ENCODE results near the gene SIVA1. TPM values are rescaled to one million over a fixed set of nuclear protein-coding genes. Genes with fewer than 3 reads are reported as not detected.

SIVA1 gene
- 98.6 and 116 TPM in 2 replicates for total RNA-seq
- long read RNA-seq, transcript SIVA1-201 (4 exons, 802 nt) = major isoform, 19 of 26 reads
- long read RNA-seq, partial matches to known transcripts = 0 of 26 reads
- long read RNA-seq, other reads (novel, unspliced or antisense) = 7 of 26 reads

DNA sequence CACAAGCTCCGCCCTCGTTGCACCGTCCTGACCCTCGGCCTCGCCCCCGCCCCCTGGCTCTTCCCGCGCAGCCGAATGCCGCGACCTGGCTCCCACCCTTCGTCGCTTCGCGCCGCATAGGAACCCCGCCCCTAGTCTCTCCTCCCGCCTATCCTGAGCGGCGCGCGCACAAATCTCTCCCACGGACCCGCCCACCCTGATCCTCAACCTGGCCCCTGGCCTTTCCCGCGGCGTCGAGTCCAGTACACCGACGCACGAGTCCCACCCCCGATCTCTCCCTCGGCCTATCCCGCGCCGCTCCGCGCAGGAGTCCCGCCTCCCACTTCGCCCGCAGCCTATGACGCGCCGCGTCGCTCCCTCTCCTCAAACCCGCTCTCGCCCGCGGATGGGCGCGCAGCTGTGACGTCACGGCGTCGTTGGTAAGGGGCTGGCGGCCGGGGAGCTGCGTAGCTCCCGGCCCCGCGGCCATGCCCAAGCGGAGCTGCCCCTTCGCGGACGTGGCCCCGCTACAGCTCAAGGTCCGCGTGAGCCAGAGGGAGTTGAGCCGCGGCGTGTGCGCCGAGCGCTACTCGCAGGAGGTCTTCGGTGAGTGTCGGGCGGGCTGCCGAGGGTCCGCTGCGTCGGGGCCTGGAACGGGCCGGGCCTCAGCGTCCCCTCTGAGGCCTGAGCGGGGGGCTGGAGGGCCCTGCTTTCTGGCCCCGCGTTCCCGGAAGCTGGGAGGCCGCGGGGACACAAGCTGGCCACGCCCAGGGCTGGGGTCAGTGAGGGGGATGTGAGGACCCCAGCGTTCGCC is at the start of gene SIVA1:
Gene SIVA1, plus strand, starts transcription at position 413 of the 793 bp plus-strand sequence. Its CDS starts 55 bp downstream, at position 468.
- Mint-ChIP-seq H3K4me1 (ENCODE audit: low read depth) (peaks cover 17% of the 10 kb centered on the region), H3K4me3 (ENCODE audit: low read depth) (peak within 1 kb of the TSS; percentile 77), H3K27me3 (no peaks in the 10 kb centered on the region), H3K27ac (peak within 1 kb of the TSS; percentile 97), H3K36me3 (ENCODE audit: insufficient read depth) (peaks cover 4% of the 10 kb centered on the region), H3K9me3 (ENCODE audit: low read depth) (no peaks in the 10 kb centered on the region)
- DNase-seq (ENCODE audit: low spot score, unreplicated experiment) = peak; percentile 99
- TF ChIP-seq, protein P1, sequence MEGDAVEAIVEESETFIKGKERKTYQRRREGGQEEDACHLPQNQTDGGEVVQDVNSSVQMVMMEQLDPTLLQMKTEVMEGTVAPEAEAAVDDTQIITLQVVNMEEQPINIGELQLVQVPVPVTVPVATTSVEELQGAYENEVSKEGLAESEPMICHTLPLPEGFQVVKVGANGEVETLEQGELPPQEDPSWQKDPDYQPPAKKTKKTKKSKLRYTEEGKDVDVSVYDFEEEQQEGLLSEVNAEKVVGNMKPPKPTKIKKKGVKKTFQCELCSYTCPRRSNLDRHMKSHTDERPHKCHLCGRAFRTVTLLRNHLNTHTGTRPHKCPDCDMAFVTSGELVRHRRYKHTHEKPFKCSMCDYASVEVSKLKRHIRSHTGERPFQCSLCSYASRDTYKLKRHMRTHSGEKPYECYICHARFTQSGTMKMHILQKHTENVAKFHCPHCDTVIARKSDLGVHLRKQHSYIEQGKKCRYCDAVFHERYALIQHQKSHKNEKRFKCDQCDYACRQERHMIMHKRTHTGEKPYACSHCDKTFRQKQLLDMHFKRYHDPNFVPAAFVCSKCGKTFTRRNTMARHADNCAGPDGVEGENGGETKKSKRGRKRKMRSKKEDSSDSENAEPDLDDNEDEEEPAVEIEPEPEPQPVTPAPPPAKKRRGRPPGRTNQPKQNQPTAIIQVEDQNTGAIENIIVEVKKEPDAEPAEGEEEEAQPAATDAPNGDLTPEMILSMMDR (IDR thresholded peaks at IDR 0.05; ENCODE audit: unreplicated experiment) = no peak

DNA sequence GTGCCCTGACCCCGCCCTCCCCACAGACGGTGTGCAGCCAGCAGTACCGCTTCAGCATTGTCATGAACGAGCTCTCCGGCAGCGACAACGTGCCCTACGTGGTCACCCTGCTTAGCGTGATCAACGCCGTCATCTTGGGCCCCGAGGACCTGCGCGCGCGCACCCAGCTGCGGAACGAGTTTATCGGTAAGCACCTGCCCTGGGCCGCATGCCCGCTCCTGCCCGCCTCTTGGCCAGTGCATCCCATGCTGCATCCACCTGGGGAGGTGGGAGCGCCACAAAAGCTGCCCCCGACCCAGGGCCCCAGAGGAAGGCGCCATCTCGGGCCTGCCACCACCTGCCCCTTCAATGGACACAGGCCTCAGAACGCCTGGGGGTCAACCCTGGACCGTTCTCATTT is 49.7 kb upstream of the SIVA1 start:
- Mint-ChIP-seq H3K4me1 (ENCODE audit: low read depth) (no peaks in the 10 kb centered on the region), H3K27ac (no peak overlapping the region), H3K4me3 (ENCODE audit: low read depth) (no peak overlapping the region), H3K9me3 (ENCODE audit: low read depth) (no peaks in the 10 kb centered on the region), H3K36me3 (ENCODE audit: insufficient read depth) (peaks cover 13% of the 10 kb centered on the region), H3K27me3 (no peaks in the 10 kb centered on the region)
- no peak for DNase-seq (ENCODE audit: low spot score, unreplicated experiment)
- TF ChIP-seq, protein P1 (IDR thresholded peaks at IDR 0.05; ENCODE audit: unreplicated experiment) = no peak

DNA sequence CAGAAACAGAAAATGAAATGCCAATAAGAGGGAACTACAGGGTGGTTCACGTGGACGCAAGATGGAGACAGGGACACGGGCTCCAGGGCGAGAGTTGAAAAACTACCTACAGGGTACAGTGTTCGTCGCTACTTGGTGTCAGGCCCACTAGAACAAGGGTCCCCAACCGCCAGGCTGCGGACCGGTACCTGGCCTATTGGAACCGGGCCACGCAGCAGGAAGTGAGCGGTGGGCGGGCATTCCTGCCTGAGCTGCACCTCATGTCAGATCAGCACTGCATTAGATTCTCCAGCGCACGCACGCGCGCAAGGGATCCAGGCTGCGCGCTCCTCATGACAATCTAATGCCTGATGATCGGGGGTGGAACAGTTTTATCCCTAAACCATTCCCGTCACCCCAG is 48.7 kb upstream of the SIVA1 start:
- Mint-ChIP-seq H3K9me3 (ENCODE audit: low read depth) (no peaks in the 10 kb centered on the region), H3K4me3 (ENCODE audit: low read depth) (no peak overlapping the region), H3K27ac (no peak overlapping the region), H3K27me3 (no peaks in the 10 kb centered on the region), H3K36me3 (ENCODE audit: insufficient read depth) (peaks cover 13% of the 10 kb centered on the region), H3K4me1 (ENCODE audit: low read depth) (no peaks in the 10 kb centered on the region)
- no peak for DNase-seq (ENCODE audit: low spot score, unreplicated experiment)
- TF ChIP-seq, protein P1 (IDR thresholded peaks at IDR 0.05; ENCODE audit: unreplicated experiment) = no peak

DNA sequence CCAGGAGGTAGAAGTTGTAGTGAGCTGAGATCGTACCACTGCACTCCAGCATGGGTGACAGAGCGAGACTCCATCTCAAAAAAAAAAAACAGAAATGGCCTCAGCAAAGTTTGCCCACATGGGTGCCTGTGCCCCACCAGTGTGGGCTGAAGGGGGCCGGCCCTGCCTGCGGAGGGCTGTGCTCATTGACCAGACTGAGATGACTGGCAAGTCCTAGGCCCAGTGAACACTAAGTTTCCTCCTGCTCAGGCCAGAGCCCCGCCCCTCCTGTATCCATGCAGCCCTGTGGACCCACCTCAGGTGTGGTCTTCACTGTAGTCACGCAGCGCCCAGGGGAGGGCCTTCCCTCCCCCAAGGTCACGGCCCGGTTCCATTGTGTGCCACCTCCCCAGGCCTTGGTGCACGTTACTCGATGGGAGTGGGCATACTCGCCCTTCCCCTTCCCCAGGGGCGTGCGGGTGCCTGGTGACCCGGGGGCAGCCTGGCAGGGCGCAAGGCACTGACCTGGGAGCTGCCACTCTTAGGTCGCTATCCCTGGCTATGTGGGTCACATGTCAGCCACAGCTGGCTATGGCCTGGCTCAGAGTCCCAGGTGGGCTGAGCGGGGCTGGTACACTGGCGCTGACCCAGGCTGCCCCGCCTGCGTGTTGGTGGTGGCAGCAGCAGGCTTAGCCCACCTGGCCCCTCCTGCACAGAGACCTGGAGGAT is 47.5 kb upstream of the SIVA1 start:
- Mint-ChIP-seq H3K27me3 (no peaks in the 10 kb centered on the region), H3K27ac (no peak overlapping the region), H3K4me3 (ENCODE audit: low read depth) (no peak overlapping the region), H3K4me1 (ENCODE audit: low read depth) (no peaks in the 10 kb centered on the region), H3K9me3 (ENCODE audit: low read depth) (no peaks in the 10 kb centered on the region), H3K36me3 (ENCODE audit: insufficient read depth) (peaks cover 16% of the 10 kb centered on the region)
- DNase-seq (ENCODE audit: low spot score, unreplicated experiment) = no peak
- TF ChIP-seq, protein P1 (IDR thresholded peaks at IDR 0.05; ENCODE audit: unreplicated experiment) = no peak

Measured in progenitor cell of endocrine pancreas (in vitro differentiated cells).